EL (cell line): ENCODE results near the gene PRTFDC1.

Source experiments
- DNase-seq: peaks from one replicate; pipeline ENCODE4 v3.0.0-alpha.2; 2016

PRTFDC1 gene

GRCh38 chr10:24834869-24835268 is 117.5 kb downstream of the PRTFDC1 start:
- no peak for DNase-seq

GRCh38 chr10:24826009-24826408 is 126.4 kb downstream of the PRTFDC1 start:
- peak; percentile 67 for DNase-seq

- DNase-seq: peak; percentile 41
These were observed 126.9 kb downstream of the PRTFDC1 start for GRCh38 chr10:24825551-24825950.

GRCh38 chr10:24824536-24824935 is 127.9 kb downstream of the PRTFDC1 start:
- DNase-seq: peak; percentile 6

- DNase-seq: peak; percentile 2
These were observed 128.3 kb downstream of the PRTFDC1 start for GRCh38 chr10:24824124-24824523.

GRCh38 chr10:24822590-24822989 is 129.8 kb downstream of the PRTFDC1 start:
- DNase-seq: no peak

GRCh38 chr10:24821986-24822385 is 130.4 kb downstream of the PRTFDC1 start:
- peak; percentile 30 for DNase-seq

- DNase-seq: no peak
These were observed 135.5 kb downstream of the PRTFDC1 start for GRCh38 chr10:24816868-24817396.

- peak; percentile 67 for DNase-seq
These were observed 137.7 kb downstream of the PRTFDC1 start for GRCh38 chr10:24814568-24815313.

- DNase-seq: no peak
These were observed 138.6 kb downstream of the PRTFDC1 start for GRCh38 chr10:24813856-24814255.

- DNase-seq: no peak
These were observed 146.1 kb downstream of the PRTFDC1 start for GRCh38 chr10:24806262-24806661.

- no peak for DNase-seq
These were observed 147.4 kb downstream of the PRTFDC1 start for GRCh38 chr10:24804956-24805355.

- DNase-seq: no peak
These were observed 148.0 kb downstream of the PRTFDC1 start for GRCh38 chr10:24804392-24804791.

GRCh38 chr10:24802378-24802777 is 150.0 kb downstream of the PRTFDC1 start:
- DNase-seq: no peak

- no peak for DNase-seq
These were observed 151.5 kb downstream of the PRTFDC1 start for GRCh38 chr10:24800861-24801260.
